HepG2 (cell line): Measurements from ENCODE around the gene MEF2D. TPM values are rescaled to one million over a fixed set of nuclear protein-coding genes. Genes with fewer than 3 reads are reported as not detected.

Experiments used
- PHF21A ChIP-seq: sonication (generic); formaldehyde crosslinking; IDR thresholded peaks from 2 replicates; pipeline ENCODE4 v1.5.0; 2020; ENCODE audit warnings: mild to moderate bottlenecking, missing genetic modification reagents
- SIN3B ChIP-seq: fragments of 150-350 bp; IDR thresholded peaks from 2 replicates; pipeline ENCODE4 v1.6.1; 2014; ENCODE audit warnings: low read length
- SMAD1 ChIP-seq: sonication (generic); formaldehyde crosslinking; IDR thresholded peaks from 2 replicates; pipeline ENCODE4 v1.4.0; 2020; ENCODE audit warnings: missing genetic modification reagents, low read depth, mild to moderate bottlenecking, borderline replicate concordance
- SOX13 ChIP-seq, 3 experiments: fragments of 450-650 bp in 1 of 3; sonication (generic) in 1 of 3; formaldehyde crosslinking in 1 of 3; IDR thresholded peaks in 2 of 3; conservative IDR thresholded peaks in 1 of 3; 2 replicates each; pipeline versions ENCODE4 v1.5.0 to v1.6.1; 2016 to 2020; ENCODE audit warnings: antibody characterized with exemption in 1 of 3, mild to moderate bottlenecking in 1 of 3, missing compliant biosample characterization in 1 of 3, missing genetic modification reagents in 1 of 3, moderate library complexity in 1 of 3
- SP1 ChIP-seq, 2 experiments: fragments of 450-650 bp in 1 of 2; sonication (generic) in 1 of 2; formaldehyde crosslinking in 1 of 2; IDR thresholded peaks; 2 replicates each; pipeline versions ENCODE4 v1.4.0 to v1.6.1; 2016 to 2020; ENCODE audit warnings: missing genetic modification reagents in 1 of 2
- TBP ChIP-seq: sonication (generic); formaldehyde crosslinking; IDR thresholded peaks from 2 replicates; pipeline ENCODE4 v1.5.0; 2020; ENCODE audit warnings: missing genetic modification reagents
- ZNF33A ChIP-seq: sonication (generic); formaldehyde crosslinking; IDR thresholded peaks from 2 replicates; pipeline ENCODE4 v1.5.1; 2020; ENCODE audit warnings: missing genetic modification reagents, mild to moderate bottlenecking, moderate library complexity, borderline replicate concordance
- ZNF841 ChIP-seq: sonication (generic); formaldehyde crosslinking; IDR thresholded peaks from 2 replicates; pipeline ENCODE4 v1.8.1; 2023; ENCODE audit warnings: missing genetic modification reagents, borderline replicate concordance
- ZSCAN12 ChIP-seq: sonication (generic); formaldehyde crosslinking; IDR thresholded peaks from 2 replicates; pipeline ENCODE4 v1.9.0; 2021; ENCODE audit warnings: mild to moderate bottlenecking, missing genetic modification reagents
- polyA plus RNA-seq, 8 experiments: library from polyadenylated mRNA; depleted of rRNA in 3 of 8; stranded (reverse) in 7 of 8; unstranded in 1 of 8; fragments of >200 nt; fragmentation: Illumina TruSeq in 4 of 8; extraction: Trizol in 4 of 8; gene quantifications; 2 replicates each; pipeline versions ENCODE4 v1.2.1 to v1.2.3, GENCODE V29; 2011 to 2016; ENCODE audit warnings: low read depth in 4 of 8, missing spikeins in 1 of 8, mixed read lengths in 1 of 8; ENCODE audit not compliant: insufficient read depth in 1 of 8
- total RNA-seq, 5 experiments: library from RNA; depleted of rRNA; stranded (reverse); fragments of >200 nt; fragmentation: Illumina TruSeq; extraction: Trizol; gene quantifications; 2 replicates each; pipeline ENCODE4 v1.2.3, GENCODE V29; 2016; ENCODE audit warnings: low read depth in 1 of 5
- TF ChIP-seq, protein P1 (sequence below): sonication (generic); formaldehyde crosslinking; IDR thresholded peaks from 2 replicates; pipeline ENCODE4 v1.4.0; 2020; ENCODE audit warnings: missing genetic modification reagents
- TF ChIP-seq, protein P2 (sequence below): sonication (generic); formaldehyde crosslinking; IDR thresholded peaks from 2 replicates; pipeline ENCODE4 v1.4.0; 2020; ENCODE audit warnings: mild to moderate bottlenecking, missing genetic modification reagents
- TF ChIP-seq, protein P3 (sequence below): sonication (generic); formaldehyde crosslinking; IDR thresholded peaks from 2 replicates; pipeline ENCODE4 v1.5.0; 2020; ENCODE audit warnings: missing genetic modification reagents
- TF ChIP-seq, protein P4 (sequence below): sonication (generic); formaldehyde crosslinking; IDR thresholded peaks from 2 replicates; pipeline ENCODE4 v1.5.0; 2020; ENCODE audit warnings: missing genetic modification reagents

Gene MEF2D
- total and polyA plus RNA-seq, 2 of the 13 experiments (the other 11 are each of a cell fraction or from before 2014, with no cell fraction given), result 1.6 to 3.9 TPM

DNA sequence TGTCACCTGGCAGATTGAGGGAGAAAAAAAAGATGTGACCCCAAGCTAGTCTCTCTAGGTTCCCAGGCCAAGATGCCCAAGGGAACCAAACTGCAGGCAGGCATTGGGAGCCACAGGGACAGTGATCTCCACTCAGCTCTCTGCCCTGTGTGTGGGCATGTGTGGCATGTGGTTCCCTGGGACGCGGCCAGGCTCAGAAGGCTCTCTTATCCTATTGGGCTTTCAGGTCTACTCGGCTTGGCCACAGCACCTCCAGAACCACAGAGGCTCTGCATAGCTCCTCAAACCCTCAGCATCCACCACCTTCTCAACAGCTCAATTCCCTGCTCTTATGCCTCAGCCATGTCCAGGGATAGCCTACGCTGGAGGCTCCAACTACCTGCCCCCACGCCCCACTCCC, 49.8 kb upstream of the MEF2D start (continued):
- TF ChIP-seq, protein P1, sequence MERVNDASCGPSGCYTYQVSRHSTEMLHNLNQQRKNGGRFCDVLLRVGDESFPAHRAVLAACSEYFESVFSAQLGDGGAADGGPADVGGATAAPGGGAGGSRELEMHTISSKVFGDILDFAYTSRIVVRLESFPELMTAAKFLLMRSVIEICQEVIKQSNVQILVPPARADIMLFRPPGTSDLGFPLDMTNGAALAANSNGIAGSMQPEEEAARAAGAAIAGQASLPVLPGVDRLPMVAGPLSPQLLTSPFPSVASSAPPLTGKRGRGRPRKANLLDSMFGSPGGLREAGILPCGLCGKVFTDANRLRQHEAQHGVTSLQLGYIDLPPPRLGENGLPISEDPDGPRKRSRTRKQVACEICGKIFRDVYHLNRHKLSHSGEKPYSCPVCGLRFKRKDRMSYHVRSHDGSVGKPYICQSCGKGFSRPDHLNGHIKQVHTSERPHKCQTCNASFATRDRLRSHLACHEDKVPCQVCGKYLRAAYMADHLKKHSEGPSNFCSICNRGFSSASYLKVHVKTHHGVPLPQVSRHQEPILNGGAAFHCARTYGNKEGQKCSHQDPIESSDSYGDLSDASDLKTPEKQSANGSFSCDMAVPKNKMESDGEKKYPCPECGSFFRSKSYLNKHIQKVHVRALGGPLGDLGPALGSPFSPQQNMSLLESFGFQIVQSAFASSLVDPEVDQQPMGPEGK, result no peak
- TF ChIP-seq TBP (CRISPR knock-in tag) (no peak), ZSCAN12 (no peak), SMAD1 (CRISPR knock-in tag) (no peak), SIN3B (no peak), PHF21A (CRISPR knock-in tag) (no peak), SOX13 (IDR thresholded peaks at IDR 0.05) (no peak), SOX13 (CRISPR knock-in tag; conservative IDR thresholded peaks at IDR 0.05 in 1 of 2, IDR thresholded peaks at IDR 0.05 in 1 of 2) (no peak), SP1 (IDR thresholded peaks at IDR 0.05) (no peak), SP1 (CRISPR knock-in tag; IDR thresholded peaks at IDR 0.05) (no peak), ZNF841 (no peak), ZNF33A (no peak)
- TF ChIP-seq, protein P2, sequence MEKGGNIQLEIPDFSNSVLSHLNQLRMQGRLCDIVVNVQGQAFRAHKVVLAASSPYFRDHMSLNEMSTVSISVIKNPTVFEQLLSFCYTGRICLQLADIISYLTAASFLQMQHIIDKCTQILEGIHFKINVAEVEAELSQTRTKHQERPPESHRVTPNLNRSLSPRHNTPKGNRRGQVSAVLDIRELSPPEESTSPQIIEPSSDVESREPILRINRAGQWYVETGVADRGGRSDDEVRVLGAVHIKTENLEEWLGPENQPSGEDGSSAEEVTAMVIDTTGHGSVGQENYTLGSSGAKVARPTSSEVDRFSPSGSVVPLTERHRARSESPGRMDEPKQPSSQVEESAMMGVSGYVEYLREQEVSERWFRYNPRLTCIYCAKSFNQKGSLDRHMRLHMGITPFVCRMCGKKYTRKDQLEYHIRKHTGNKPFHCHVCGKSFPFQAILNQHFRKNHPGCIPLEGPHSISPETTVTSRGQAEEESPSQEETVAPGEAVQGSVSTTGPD (CRISPR knock-in tag), result no peak
- TF ChIP-seq, protein P3, sequence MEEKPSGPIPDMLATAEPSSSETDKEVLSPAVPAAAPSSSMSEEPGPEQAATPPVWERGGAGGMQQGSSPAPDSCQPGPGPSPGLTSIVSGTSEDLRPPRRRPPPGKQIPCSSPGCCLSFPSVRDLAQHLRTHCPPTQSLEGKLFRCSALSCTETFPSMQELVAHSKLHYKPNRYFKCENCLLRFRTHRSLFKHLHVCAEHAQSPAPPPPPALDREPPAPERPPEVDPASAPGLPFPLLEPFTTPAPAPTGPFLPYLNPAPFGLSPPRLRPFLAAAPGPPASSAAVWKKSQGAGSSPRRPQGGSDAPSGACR (CRISPR knock-in tag), result no peak
- TF ChIP-seq, protein P4, sequence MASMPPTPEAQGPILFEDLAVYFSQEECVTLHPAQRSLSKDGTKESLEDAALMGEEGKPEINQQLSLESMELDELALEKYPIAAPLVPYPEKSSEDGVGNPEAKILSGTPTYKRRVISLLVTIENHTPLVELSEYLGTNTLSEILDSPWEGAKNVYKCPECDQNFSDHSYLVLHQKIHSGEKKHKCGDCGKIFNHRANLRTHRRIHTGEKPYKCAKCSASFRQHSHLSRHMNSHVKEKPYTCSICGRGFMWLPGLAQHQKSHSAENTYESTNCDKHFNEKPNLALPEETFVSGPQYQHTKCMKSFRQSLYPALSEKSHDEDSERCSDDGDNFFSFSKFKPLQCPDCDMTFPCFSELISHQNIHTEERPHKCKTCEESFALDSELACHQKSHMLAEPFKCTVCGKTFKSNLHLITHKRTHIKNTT (CRISPR knock-in tag), result no peak
